Psoas muscle (tissue), 8 donors: ENCODE results near the gene ZCCHC3. TPM values are rescaled to one million over a fixed set of nuclear protein-coding genes. Genes with fewer than 3 reads are reported as not detected.

Source experiments
- ATAC-seq, 4 donors: fragments of 200-7000 bp; cut with Tn5 transposase; one replicate each; pipeline ENCODE4 v1.9.1; 2020; ENCODE audit warnings: moderate library complexity in 3 of 4, mild to moderate bottlenecking in 2 of 4
- DNase-seq, 2 donors: peaks; one replicate each; pipeline ENCODE4 v3.0.0-alpha.2; 2020
- H3K27ac ChIP-seq: fragments of 200-600 bp; one replicate; pipeline ENCODE4 v1.8.0; 2022
- H3K27me3 ChIP-seq, 3 donors: fragments of 200-600 bp in 1 of 3; one replicate each; pipeline versions ENCODE4 v1.6.1 to v1.8.0; 2013 to 2022; ENCODE audit warnings: low read length in 2 of 3, mild to moderate bottlenecking in 2 of 3, moderate library complexity in 1 of 3; ENCODE audit not compliant: insufficient read depth in 3 of 3
- H3K36me3 ChIP-seq, 2 donors: fragments of 200-600 bp in 1 of 2; one replicate each; pipeline versions ENCODE4 v1.6.1 to v1.8.0; 2013 to 2022; ENCODE audit warnings: low read depth in 1 of 2, mild to moderate bottlenecking in 1 of 2, moderate library complexity in 1 of 2; ENCODE audit not compliant: insufficient read depth in 1 of 2
- H3K4me1 ChIP-seq: fragments of 200-600 bp; one replicate; pipeline ENCODE4 v1.8.0; 2022
- H3K4me3 ChIP-seq: fragments of 200-600 bp; one replicate; pipeline ENCODE4 v1.8.0; 2022; ENCODE audit warnings: mild to moderate bottlenecking
- H3K9me3 ChIP-seq: fragments of 200-600 bp; one replicate; pipeline ENCODE4 v1.8.0; 2022
- WGBS, 3 donors: extraction: QIAGEN DNeasy Blood & Tissue Kit; methylation state at CpG; one replicate each; pipeline versions ENCODE4 v1.1.6 to v1.1.7; 2013; 5-methylcytosine and 5-hydroxymethylcytosine counted together
- intact Hi-C, 2 donors: fragments of 100-400 bp; cut with DNase I; formaldehyde crosslinking; loops; one replicate each; pipeline versions ENCODE4 v1.11.0 to v1.14.2; 2022
- polyA plus RNA-seq, 3 donors: library from polyadenylated mRNA; stranded (reverse); fragments of 200-250 nt; gene quantifications; one replicate each; pipeline ENCODE4 v1.2.3, GENCODE V29; 2013
- total RNA-seq, 4 donors: library from RNA; stranded (reverse); fragmentation: NEBNext Ultra II Directional in 2 of 4; extraction: Animal tissue kit (Norgen Biotek cat#: 25700) in 2 of 4; gene quantifications; one replicate each; pipeline versions ENCODE4 v1.2.1 to v1.2.4, GENCODE V29; 2021 to 2023
- TF ChIP-seq, protein P1 (sequence below): fragments of 200-600 bp; IDR thresholded peaks from one replicate; pipeline ENCODE4 v1.8.0; 2022; ENCODE audit warnings: antibody characterized with exemption
- donor health status: healthy with polysubstance abuse.
- donor health status: DM: no; HTN: no; CAD: no; lungs with moderate emphysema.
- donor health status: Bipolar disorder and iron deficiency.
- donor health status: healthy.
- donor health status: DM: yes; HTN: yes; CAD: no.
- donor health status: DM: no; HTN: no; CAD: no.
- donor health status: DM: no; HTN: no; CAD: no.
- donor health status: DM: yes; HTN: yes; CAD: no.

Gene ZCCHC3
- total and polyA plus RNA-seq, 7 donors, result 6.8 to 10.2 (median 9.3) TPM

DNA sequence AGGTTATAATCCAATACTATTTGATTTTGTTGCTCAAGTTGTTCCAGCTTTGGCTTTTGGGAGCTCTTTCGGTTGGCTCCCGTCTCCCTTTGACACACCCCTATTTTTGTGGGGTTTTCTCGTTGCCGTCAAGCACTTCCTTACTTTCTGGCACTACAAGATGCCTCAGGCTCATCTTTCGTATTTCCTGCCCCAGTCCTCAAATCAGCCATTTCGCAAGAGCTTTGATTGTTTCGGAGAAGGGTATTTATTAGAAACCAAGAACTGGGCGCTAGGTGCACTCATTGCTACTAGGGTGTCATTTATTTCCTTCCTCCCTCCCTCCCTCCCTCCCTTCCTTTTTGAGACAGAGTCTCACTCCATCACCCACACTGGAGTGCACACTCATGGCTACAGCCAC lies 14.7 kb downstream of the ZCCHC3 start:
- DNase-seq, result no peak
- WGBS, 3 donors, result 86 to 91% (median 90%) methylated on average over 8 of the region's 8 CpGs
- no peak overlapping the region for H3K4me3 ChIP-seq

DNA sequence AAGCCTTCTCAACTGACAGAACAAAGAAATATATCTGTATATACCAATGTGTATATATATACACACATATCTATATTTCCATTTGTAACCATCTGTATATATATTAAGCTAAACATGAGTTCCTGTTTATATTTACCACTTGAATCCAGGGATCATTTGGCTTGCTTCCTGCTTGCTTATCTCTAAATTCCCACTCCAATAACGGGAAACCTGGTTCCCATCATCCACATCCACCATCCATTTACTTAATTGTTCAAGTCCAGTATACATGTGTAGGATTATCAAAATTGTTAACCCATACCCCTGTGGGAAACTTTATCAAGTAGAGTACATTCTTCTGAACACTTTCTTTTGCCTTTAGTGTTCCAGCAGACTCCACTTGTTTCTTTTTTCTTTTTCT lies 15.5 kb downstream of the ZCCHC3 start:
- ATAC-seq, result no peak
- Histone ChIP-seq H3K36me3 (peaks cover 0 to 5% of the 10 kb centered on the region in 2 donors), H3K27me3 (no peaks in the 10 kb centered on the region), H3K4me3 (no peak overlapping the region), H3K27ac (no peak overlapping the region), H3K9me3 (no peaks in the 10 kb centered on the region), H3K4me1 (no peaks in the 10 kb centered on the region)
- WGBS, 3 donors, result 67 to 85% (median 76%) methylated on average over 1 of the region's 1 CpG
- no peak for DNase-seq
- TF ChIP-seq, protein P1, sequence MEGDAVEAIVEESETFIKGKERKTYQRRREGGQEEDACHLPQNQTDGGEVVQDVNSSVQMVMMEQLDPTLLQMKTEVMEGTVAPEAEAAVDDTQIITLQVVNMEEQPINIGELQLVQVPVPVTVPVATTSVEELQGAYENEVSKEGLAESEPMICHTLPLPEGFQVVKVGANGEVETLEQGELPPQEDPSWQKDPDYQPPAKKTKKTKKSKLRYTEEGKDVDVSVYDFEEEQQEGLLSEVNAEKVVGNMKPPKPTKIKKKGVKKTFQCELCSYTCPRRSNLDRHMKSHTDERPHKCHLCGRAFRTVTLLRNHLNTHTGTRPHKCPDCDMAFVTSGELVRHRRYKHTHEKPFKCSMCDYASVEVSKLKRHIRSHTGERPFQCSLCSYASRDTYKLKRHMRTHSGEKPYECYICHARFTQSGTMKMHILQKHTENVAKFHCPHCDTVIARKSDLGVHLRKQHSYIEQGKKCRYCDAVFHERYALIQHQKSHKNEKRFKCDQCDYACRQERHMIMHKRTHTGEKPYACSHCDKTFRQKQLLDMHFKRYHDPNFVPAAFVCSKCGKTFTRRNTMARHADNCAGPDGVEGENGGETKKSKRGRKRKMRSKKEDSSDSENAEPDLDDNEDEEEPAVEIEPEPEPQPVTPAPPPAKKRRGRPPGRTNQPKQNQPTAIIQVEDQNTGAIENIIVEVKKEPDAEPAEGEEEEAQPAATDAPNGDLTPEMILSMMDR, result no peak
- intact Hi-C loops, result no loop called here

More for the DNA sequence above, 14.7 kb downstream of the ZCCHC3 start:
- H3K9me3 ChIP-seq, result no peaks in the 10 kb centered on the region
- H3K27me3 ChIP-seq, result no peaks in the 10 kb centered on the region
- H3K36me3 ChIP-seq, result peaks cover 0 to 4% of the 10 kb centered on the region in 2 donors
- H3K27ac ChIP-seq, result no peak overlapping the region
- intact Hi-C loops, result no loop called here
- TF ChIP-seq, protein P1, result no peak
- no peaks in the 10 kb centered on the region for H3K4me1 ChIP-seq
- no peak for ATAC-seq

DNA sequence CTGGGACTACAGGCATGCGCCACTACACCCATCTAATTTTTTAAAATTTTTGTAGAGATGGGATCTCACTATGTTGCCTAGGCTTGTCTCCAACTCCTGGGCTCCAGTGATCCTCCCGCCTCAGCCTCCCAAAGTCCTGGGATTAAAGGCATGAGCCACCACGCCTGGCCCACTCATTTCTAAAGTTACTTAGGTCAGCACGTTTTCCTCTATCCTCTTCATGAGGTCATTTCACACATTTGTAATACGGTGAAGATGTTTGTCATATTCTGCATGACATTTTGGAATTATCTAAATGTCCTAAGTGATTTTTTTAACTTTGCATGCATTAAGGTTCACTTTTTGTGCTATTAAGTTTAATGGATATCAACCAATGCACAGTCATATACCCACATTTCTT lies 16.0 kb downstream of the ZCCHC3 start:
- intact Hi-C loops, result no loop called here

DNA sequence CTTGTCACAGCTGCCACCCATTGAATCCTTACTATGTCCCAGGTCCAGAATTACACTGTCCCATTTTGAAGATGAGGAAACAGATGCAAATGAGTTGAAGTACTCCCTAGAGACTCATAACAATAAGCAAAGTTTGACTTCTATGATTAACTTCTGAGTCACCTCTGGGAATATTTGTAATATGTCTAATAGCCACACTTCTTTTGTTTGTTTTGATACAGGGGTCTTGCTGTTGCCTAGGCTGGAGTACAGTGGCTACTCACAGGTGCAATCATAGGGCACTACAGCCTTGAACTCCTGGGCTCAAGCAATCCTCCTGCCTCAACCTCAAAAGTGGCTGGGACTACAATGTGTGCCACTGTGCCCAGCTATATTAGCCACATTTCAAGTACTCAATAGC lies 16.6 kb downstream of the ZCCHC3 start:
- Histone ChIP-seq H3K4me3 (no peak overlapping the region), H3K27me3 (no peaks in the 10 kb centered on the region), H3K4me1 (no peaks in the 10 kb centered on the region), H3K36me3 (peaks cover 0 to 9% of the 10 kb centered on the region in 2 donors), H3K9me3 (no peaks in the 10 kb centered on the region), H3K27ac (no peak overlapping the region)
- DNase-seq (no peak), ATAC-seq (no peak)
- TF ChIP-seq, protein P1, result no peak
- intact Hi-C loops, result no loop called here

More for the DNA sequence above, 16.0 kb downstream of the ZCCHC3 start:
- 83 to 90% (median 87%) methylated on average over 5 of the region's 5 CpGs for WGBS, 3 donors
- H3K9me3 ChIP-seq, result no peaks in the 10 kb centered on the region
- H3K4me3 ChIP-seq, result no peak overlapping the region
- H3K27ac ChIP-seq, result no peak overlapping the region
- H3K36me3 ChIP-seq, result peaks cover 0 to 9% of the 10 kb centered on the region in 2 donors
- TF ChIP-seq, protein P1, result no peak
- no peaks in the 10 kb centered on the region for H3K27me3 ChIP-seq
- H3K4me1 ChIP-seq, result no peaks in the 10 kb centered on the region
- DNase-seq (no peak), ATAC-seq (no peak)

DNA sequence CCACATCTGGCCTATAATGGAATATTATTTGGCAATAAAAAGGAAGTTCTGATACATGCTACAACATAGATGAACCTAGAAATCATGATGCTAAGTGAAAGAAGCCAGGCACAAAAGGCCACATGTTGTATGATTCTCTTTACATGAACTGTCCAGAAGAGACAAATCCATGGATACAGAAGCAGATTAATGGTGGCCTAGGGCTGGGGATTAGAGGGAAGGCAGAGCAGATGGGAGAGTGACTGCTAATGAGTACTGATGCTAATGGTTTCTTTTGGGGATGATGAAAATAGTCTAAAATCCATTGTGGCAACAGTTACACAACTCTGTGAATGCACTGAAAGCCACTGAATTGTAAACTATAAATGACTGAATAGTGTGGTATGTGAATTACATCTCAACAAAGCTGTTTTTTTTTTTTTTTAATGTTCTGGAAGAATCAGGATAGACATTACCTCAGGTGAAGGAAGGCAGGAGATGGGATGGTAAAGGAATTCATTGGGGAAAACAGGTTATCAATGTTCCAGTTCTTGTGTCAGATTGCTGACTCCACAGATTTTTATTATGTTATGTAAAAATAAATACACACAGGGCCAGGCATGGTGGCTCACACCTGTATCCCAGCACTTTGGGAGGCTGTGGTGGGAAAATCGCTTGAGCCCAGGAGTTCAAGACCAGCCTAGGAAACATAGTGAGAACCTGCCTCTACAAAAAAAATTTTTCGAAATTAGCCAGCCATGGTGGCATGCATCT lies 19.1 kb downstream of the ZCCHC3 start:
- Histone ChIP-seq H3K27me3 (no peaks in the 10 kb centered on the region), H3K4me1 (no peaks in the 10 kb centered on the region), H3K9me3 (no peaks in the 10 kb centered on the region), H3K27ac (no peak overlapping the region), H3K36me3 (peaks cover 0 to 18% of the 10 kb centered on the region in 2 donors), H3K4me3 (no peak overlapping the region)
- no peak for DNase-seq
- intact Hi-C loops, result no loop called here
- TF ChIP-seq, protein P1, result no peak
- WGBS, 3 donors, result 95 to 96% (median 95%) methylated on average over 2 of the region's 2 CpGs
- no peak for ATAC-seq
